ENCODE results near the gene COL18A1. TPM values are rescaled to one million over a fixed set of nuclear protein-coding genes. Genes with fewer than 3 reads are reported as not detected.

COL18A1 gene
- polyA plus RNA-seq, 2 of the 4 experiments (the other 2 are of a cell fraction), result 17.3 to 88.4 TPM

DNA sequence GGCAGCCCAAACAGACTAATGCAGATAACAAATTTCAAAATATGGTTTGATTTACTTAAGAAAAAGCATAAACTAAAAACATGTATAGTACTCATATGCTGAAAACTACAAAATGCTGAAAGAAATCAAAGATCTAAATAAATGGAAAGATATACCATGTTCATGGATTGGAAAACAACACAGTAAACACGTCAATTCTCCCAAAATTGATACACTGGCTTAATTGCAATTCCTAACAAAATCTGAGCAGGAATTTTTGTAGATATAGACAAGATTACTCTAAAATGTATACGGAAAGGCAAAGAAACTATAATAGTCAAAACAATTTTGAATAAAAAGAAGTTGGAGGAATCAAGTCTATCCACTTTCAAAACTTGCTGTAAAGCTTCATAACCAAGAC lies 116.3 kb downstream of the COL18A1 start:
- FAIRE-seq, result no peak
- WGBS (ENCODE audit: missing lambda C conversion rate), result 93% methylated on average over 2 of the region's 2 CpGs
- POLR2A ChIA-PET, result no interaction called here
- no peak overlapping the region for H3K4me3 ChIP-seq
- no peaks in the 10 kb centered on the region for H3K4me1 ChIP-seq
- DNase-seq (ENCODE audit: low read depth in 1 of 2, low spot score in 1 of 2), result no peak
- ATAC-seq, result no peak
- TF ChIP-seq CBX2 (IDR thresholded peaks at IDR 0.05; ENCODE audit: borderline replicate concordance, low read depth) (no peak), NPAS2 (CRISPR knock-in tag; IDR thresholded peaks at IDR 0.05; ENCODE audit: borderline replicate concordance) (no peak), SREBF2 (IDR thresholded peaks at IDR 0.05) (no peak), JUN (IDR thresholded peaks at IDR 0.05) (no peak), HDAC2 (IDR thresholded peaks at IDR 0.05) (no peak), ZFP36 (IDR thresholded peaks at IDR 0.05; ENCODE audit: borderline replicate concordance, partially characterized antibody) (no peak), KDM1A (IDR thresholded peaks at IDR 0.05; ENCODE audit: low read depth) (no peak), MAFK (IDR thresholded peaks at IDR 0.05; ENCODE audit: partially characterized antibody) (no peak), ZSCAN20 (CRISPR knock-in tag; IDR thresholded peaks at IDR 0.05) (no peak), HOXB13 (CRISPR knock-in tag; IDR thresholded peaks at IDR 0.05; ENCODE audit: low read depth) (no peak), HMGXB4 (CRISPR knock-in tag; IDR thresholded peaks at IDR 0.05; ENCODE audit: borderline replicate concordance) (no peak)
- TF ChIP-seq, protein P1, sequence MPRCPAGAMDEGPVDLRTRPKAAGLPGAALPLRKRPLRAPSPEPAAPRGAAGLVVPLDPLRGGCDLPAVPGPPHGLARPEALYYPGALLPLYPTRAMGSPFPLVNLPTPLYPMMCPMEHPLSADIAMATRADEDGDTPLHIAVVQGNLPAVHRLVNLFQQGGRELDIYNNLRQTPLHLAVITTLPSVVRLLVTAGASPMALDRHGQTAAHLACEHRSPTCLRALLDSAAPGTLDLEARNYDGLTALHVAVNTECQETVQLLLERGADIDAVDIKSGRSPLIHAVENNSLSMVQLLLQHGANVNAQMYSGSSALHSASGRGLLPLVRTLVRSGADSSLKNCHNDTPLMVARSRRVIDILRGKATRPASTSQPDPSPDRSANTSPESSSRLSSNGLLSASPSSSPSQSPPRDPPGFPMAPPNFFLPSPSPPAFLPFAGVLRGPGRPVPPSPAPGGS (IDR thresholded peaks at IDR 0.05), result no peak
- CTCF ChIA-PET, result no interaction called here
- no peak overlapping the region for H3K27ac ChIP-seq
- H3K4me2 ChIP-seq, result no peak overlapping the region
- H3K9me3 ChIP-seq, result peaks cover 37% of the 10 kb centered on the region

DNA sequence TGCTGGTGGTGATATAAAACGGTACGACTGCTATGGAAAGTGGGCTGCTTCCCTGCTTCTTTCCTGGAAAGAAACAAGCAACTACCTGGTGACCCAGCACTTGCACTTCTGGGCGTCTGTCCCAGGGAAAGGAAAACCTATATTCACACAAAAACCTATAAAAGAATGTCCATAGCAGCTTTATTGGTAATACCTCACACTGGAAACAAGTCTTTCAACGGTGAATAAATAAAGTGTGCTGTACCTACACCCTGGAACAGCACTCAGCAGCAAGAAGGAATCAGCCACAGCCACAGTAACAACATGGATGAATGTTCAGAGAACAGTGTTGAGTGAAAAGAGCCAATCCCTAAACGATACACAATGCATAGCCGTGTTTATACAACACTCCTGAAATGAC lies 117.4 kb downstream of the COL18A1 start:
- FAIRE-seq (no peak), ATAC-seq (no peak), DNase-seq (ENCODE audit: low read depth in 1 of 2, low spot score in 1 of 2) (no peak)
- ChIA-PET CTCF (interaction anchor here (0.9 kb wide), 1 partner anchor 24 kb away, joined by 3 read pairs; no protein-coding TSS in a partner anchor), POLR2A (no interaction called here)
- no peak for TF ChIP-seq NR3C1 (IDR thresholded peaks at IDR 0.05)
- no peak for TF ChIP-seq EHF (CRISPR knock-in tag; IDR thresholded peaks at IDR 0.05)
- no peak for TF ChIP-seq FOSB (CRISPR knock-in tag; IDR thresholded peaks at IDR 0.05)
- TF ChIP-seq NPAS2 (CRISPR knock-in tag; IDR thresholded peaks at IDR 0.05; ENCODE audit: borderline replicate concordance), result no peak
- TF ChIP-seq JUNB (IDR thresholded peaks at IDR 0.05), result no peak
- TF ChIP-seq RARB (CRISPR knock-in tag; IDR thresholded peaks at IDR 0.05), result no peak
- Histone ChIP-seq H3K4me2 (no peak overlapping the region), H3K9me3 (peaks cover 37% of the 10 kb centered on the region), H3K4me1 (no peaks in the 10 kb centered on the region), H3K27ac (no peak overlapping the region), H3K4me3 (no peak overlapping the region)
- WGBS (ENCODE audit: missing lambda C conversion rate), result 96% methylated on average over 6 of the region's 6 CpGs

GRCh38 chr21:45522986-45523385 lies 118.0 kb downstream of the COL18A1 start:
- WGBS (ENCODE audit: missing lambda C conversion rate), result 95% methylated on average over 6 of the region's 6 CpGs
- Histone ChIP-seq H3K4me2 (no peak overlapping the region), H3K27ac (no peak overlapping the region), H3K4me1 (no peaks in the 10 kb centered on the region), H3K4me3 (no peak overlapping the region), H3K9me3 (peaks cover 37% of the 10 kb centered on the region)
- FAIRE-seq (no peak), ATAC-seq (no peak), DNase-seq (ENCODE audit: low read depth in 1 of 2, low spot score in 1 of 2) (no peak)
- ChIA-PET POLR2A (no interaction called here), CTCF (no interaction called here)
- TF ChIP-seq, protein P2, sequence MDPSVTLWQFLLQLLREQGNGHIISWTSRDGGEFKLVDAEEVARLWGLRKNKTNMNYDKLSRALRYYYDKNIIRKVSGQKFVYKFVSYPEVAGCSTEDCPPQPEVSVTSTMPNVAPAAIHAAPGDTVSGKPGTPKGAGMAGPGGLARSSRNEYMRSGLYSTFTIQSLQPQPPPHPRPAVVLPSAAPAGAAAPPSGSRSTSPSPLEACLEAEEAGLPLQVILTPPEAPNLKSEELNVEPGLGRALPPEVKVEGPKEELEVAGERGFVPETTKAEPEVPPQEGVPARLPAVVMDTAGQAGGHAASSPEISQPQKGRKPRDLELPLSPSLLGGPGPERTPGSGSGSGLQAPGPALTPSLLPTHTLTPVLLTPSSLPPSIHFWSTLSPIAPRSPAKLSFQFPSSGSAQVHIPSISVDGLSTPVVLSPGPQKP (IDR thresholded peaks at IDR 0.05; ENCODE audit: low read depth, low read length), result no peak
- TF ChIP-seq EHF (CRISPR knock-in tag; IDR thresholded peaks at IDR 0.05), result no peak
- no peak for TF ChIP-seq TP53 (CRISPR knock-in tag; IDR thresholded peaks at IDR 0.05)
- no peak for TF ChIP-seq ZSCAN20 (CRISPR knock-in tag; IDR thresholded peaks at IDR 0.05)
- TF ChIP-seq RNF2 (IDR thresholded peaks at IDR 0.05; ENCODE audit: borderline replicate concordance, low read depth), result no peak
- no peak for TF ChIP-seq ZNF302 (CRISPR knock-in tag; IDR thresholded peaks at IDR 0.05)

Data from A549 (cell line).